HepG2 (cell line): ENCODE data around the gene TMEM171. TPM values are rescaled to one million over a fixed set of nuclear protein-coding genes. Genes with fewer than 3 reads are reported as not detected.

ENCODE experiments used
- ATAC-seq: fragments of 200-7000 bp; cut with Tn5 transposase; 3 replicates; pipeline ENCODE4 v1.9.1; 2020; ENCODE audit warnings: mild to moderate bottlenecking, moderate library complexity
- BruUV-seq: library from RNA; stranded (reverse); fragments of 400-500 nt; replicated peaks from 2 replicates; lab custom pipeline; 2021; lab: Mats Ljungman, UMichigan
- CTCF ChIA-PET: fragments of 300-600 bp; formaldehyde crosslinking; extraction: SDS; loops from one replicate; lab custom pipeline; 2021; ENCODE audit warnings: low total read pairs, inconsistent platforms, low intra/inter-chr PET ratio; lab: Yijun Ruan, JAX
- POLR2A ChIA-PET: fragments of 350-600 bp; sonication (Branson Sonifier 250); formaldehyde crosslinking; loops from one replicate; lab custom pipeline; 2020; ENCODE audit warnings: antibody characterized with exemption, inconsistent platforms; lab: Yijun Ruan, JAX
- DNase-seq: peaks from one replicate; pipeline ENCODE4 v3.0.0-alpha.2; 2015; ENCODE audit warnings: low spot score
- FAIRE-seq: peaks from 3 replicates; lab custom pipeline; 2011; peaks lifted over from hg19 to GRCh38; lab: Jason Lieb, UNC
- H2AFZ ChIP-seq: one replicate; pipeline ENCODE4 v1.6.1; 2011; ENCODE audit warnings: low read length, inconsistent platforms
- H3K27ac ChIP-seq: fragments of 300-600 bp; 3 replicates; pipeline ENCODE4 v1.8.0; 2011; ENCODE audit warnings: mixed run types, mild to moderate bottlenecking, mixed read lengths, low read length, inconsistent platforms; ENCODE audit not compliant: insufficient read depth; ENCODE audit errors: extremely low read length
- H3K27me3 ChIP-seq, 2 experiments: fragments of 200-600 bp in 1 of 2; 2 replicates in 1 of 2; 3 replicates in 1 of 2; pipeline versions ENCODE4 v1.6.0 to v1.8.0; 2011; ENCODE audit warnings: low read length in 2 of 2, mild to moderate bottlenecking in 2 of 2, moderate library complexity in 2 of 2, inconsistent platforms in 1 of 2; ENCODE audit not compliant: insufficient read depth in 2 of 2, control insufficient read depth in 1 of 2
- H3K36me3 ChIP-seq, 2 experiments: fragments of 200-600 bp in 1 of 2; replicated peaks in 1 of 2; 2 replicates in 1 of 2; 3 replicates in 1 of 2; pipeline versions ENCODE4 v1.5.1 to v1.8.0; 2011; ENCODE audit warnings: low read length in 2 of 2, inconsistent platforms in 1 of 2; ENCODE audit not compliant: insufficient read depth in 2 of 2, control insufficient read depth in 1 of 2
- H3K4me1 ChIP-seq: 2 replicates; pipeline ENCODE4 v1.5.1; 2012; ENCODE audit warnings: low read length, inconsistent platforms; ENCODE audit not compliant: insufficient read depth
- H3K4me2 ChIP-seq: 2 replicates; pipeline ENCODE4 v1.6.0; 2011; ENCODE audit warnings: low read depth, low read length, inconsistent platforms
- H3K4me3 ChIP-seq, 3 experiments: fragments of 200-600 bp in 1 of 3; sonication (generic), shearing (Covaris generic) in 1 of 3; replicated peaks in 1 of 3; 2 replicates each; pipeline ENCODE4 v1.5.1; 2011 to 2016; ENCODE audit warnings: low read length in 3 of 3, inconsistent platforms in 2 of 3, low read depth in 2 of 3, mild to moderate bottlenecking in 2 of 3, control low read depth in 1 of 3, mixed read lengths in 1 of 3; ENCODE audit not compliant: insufficient read depth in 1 of 3
- H3K79me2 ChIP-seq: one replicate; pipeline ENCODE4 v1.6.1; 2011; ENCODE audit warnings: low read length, inconsistent platforms; ENCODE audit not compliant: insufficient read depth
- H3K9ac ChIP-seq: 2 replicates; pipeline ENCODE4 v1.6.0; 2011; ENCODE audit warnings: mild to moderate bottlenecking, low read depth, low read length, inconsistent platforms; ENCODE audit not compliant: insufficient read depth
- H3K9me3 ChIP-seq: 2 replicates; pipeline ENCODE4 v1.5.1; 2012; ENCODE audit warnings: mild to moderate bottlenecking, low read length
- H4K20me1 ChIP-seq: 2 replicates; pipeline ENCODE4 v1.6.0; 2011; ENCODE audit warnings: inconsistent platforms, mild to moderate bottlenecking, low read length, moderate library complexity; ENCODE audit not compliant: insufficient read depth
- ASH2L ChIP-seq: fragments of 300-600, 200-600 bp; sonication (generic); IDR thresholded peaks from 2 replicates; pipeline ENCODE4 v1.7.0; 2017; ENCODE audit warnings: low read depth, mild to moderate bottlenecking, moderate library complexity, mixed read lengths, low read length; ENCODE audit not compliant: insufficient read length
- FOXK1 ChIP-seq: sonication (generic); formaldehyde crosslinking; IDR thresholded peaks from 2 replicates; pipeline ENCODE4 v1.4.0; 2020; ENCODE audit warnings: low read depth, missing genetic modification reagents, borderline replicate concordance
- FOXO1 ChIP-seq: sonication (generic); formaldehyde crosslinking; IDR thresholded peaks from 2 replicates; pipeline ENCODE4 v1.4.0; 2020; ENCODE audit warnings: missing genetic modification reagents
- HMGXB3 ChIP-seq: sonication (generic); formaldehyde crosslinking; IDR thresholded peaks from 2 replicates; pipeline ENCODE4 v1.4.0; 2020; ENCODE audit warnings: missing genetic modification reagents, borderline replicate concordance
- ISX ChIP-seq: sonication (generic); formaldehyde crosslinking; conservative IDR thresholded peaks from 2 replicates; pipeline ENCODE4 v1.5.0; 2020; ENCODE audit warnings: missing genetic modification reagents
- KLF15 ChIP-seq: sonication (generic); formaldehyde crosslinking; IDR thresholded peaks from 2 replicates; pipeline ENCODE4 v1.8.1; 2023; ENCODE audit warnings: borderline replicate concordance, mild to moderate bottlenecking, inconsistent platforms, missing genetic modification reagents, mixed read lengths
- NFE2L1 ChIP-seq: sonication (generic); formaldehyde crosslinking; IDR thresholded peaks from 2 replicates; pipeline ENCODE4 v1.4.0; 2020; ENCODE audit warnings: missing genetic modification reagents, mild to moderate bottlenecking, borderline replicate concordance
- ZFAT ChIP-seq: sonication (generic); formaldehyde crosslinking; conservative IDR thresholded peaks from 2 replicates; pipeline ENCODE4 v1.8.1; 2023; ENCODE audit warnings: missing genetic modification reagents, inconsistent platforms
- ZFP36L2 ChIP-seq: sonication (generic); formaldehyde crosslinking; IDR thresholded peaks from 2 replicates; pipeline ENCODE4 v1.4.0; 2020; ENCODE audit warnings: missing genetic modification reagents
- ZNF318 ChIP-seq: sonication (generic); formaldehyde crosslinking; IDR thresholded peaks from 2 replicates; pipeline ENCODE4 v1.4.0; 2020; ENCODE audit warnings: mild to moderate bottlenecking, missing genetic modification reagents
- ZNF670 ChIP-seq: sonication (generic); formaldehyde crosslinking; IDR thresholded peaks from 2 replicates; pipeline ENCODE4 v1.8.0; 2022; ENCODE audit warnings: mild to moderate bottlenecking, missing genetic modification reagents, borderline replicate concordance
- ZNF776 ChIP-seq: sonication (generic); formaldehyde crosslinking; IDR thresholded peaks from 2 replicates; pipeline ENCODE4 v1.4.0; 2020; ENCODE audit warnings: mild to moderate bottlenecking, missing genetic modification reagents
- WGBS: methylation state at CpG from one replicate; pipeline ENCODE4 v1.1.6; 2017; ENCODE audit warnings: low lambda C conversion rate; 5-methylcytosine and 5-hydroxymethylcytosine counted together
- in situ Hi-C: cut with HindIII; loops from 2 replicates; pipeline ENCODE4 v1.10.0; 2017; ENCODE audit warnings: low pct_unique_long_range_greater_than_20kb; ENCODE audit not compliant: extremely low pct_ligation_motif_present
- intact Hi-C: fragments of 100-400 bp; cut with micrococcal nuclease; formaldehyde crosslinking; loops from one replicate; pipeline ENCODE4 v1.10.0; 2022; ENCODE audit not compliant: unreplicated experiment
- polyA plus RNA-seq, 8 experiments: library from polyadenylated mRNA; depleted of rRNA in 3 of 8; stranded (reverse) in 7 of 8; unstranded in 1 of 8; fragments of >200 nt; fragmentation: Illumina TruSeq in 4 of 8; extraction: Trizol in 4 of 8; gene quantifications; 2 replicates each; pipeline versions ENCODE4 v1.2.1 to v1.2.3, GENCODE V29; 2011 to 2016; ENCODE audit warnings: low read depth in 4 of 8, missing spikeins in 1 of 8, mixed read lengths in 1 of 8; ENCODE audit not compliant: insufficient read depth in 1 of 8
- total RNA-seq, 5 experiments: library from RNA; depleted of rRNA; stranded (reverse); fragments of >200 nt; fragmentation: Illumina TruSeq; extraction: Trizol; gene quantifications; 2 replicates each; pipeline ENCODE4 v1.2.3, GENCODE V29; 2016; ENCODE audit warnings: low read depth in 1 of 5

Gene TMEM171
- total and polyA plus RNA-seq, 2 of the 13 experiments (the other 11 are each of a cell fraction or from before 2014, with no cell fraction given): 0.12 TPM; not detected in 1

GRCh38 chr5:73117088-73117740 lies 3.2 kb upstream of the TMEM171 start:
- no peak overlapping the region for H3K9ac ChIP-seq
- BruUV-seq: no TSS peak
- no peak overlapping the region for H3K4me2 ChIP-seq
- H3K4me1 ChIP-seq: peaks cover 6% of the 10 kb centered on the region; the same call in 1 of the 2 replicates
- no peak overlapping the region for H3K27ac ChIP-seq
- no peaks in the 10 kb centered on the region for H3K79me2 ChIP-seq
- H2AFZ ChIP-seq: no peak overlapping the region
- peaks cover 6 to 69% of the 10 kb centered on the region in 2 experiments for H3K27me3 ChIP-seq
- no peaks in the 10 kb centered on the region for H3K36me3 ChIP-seq
- 0% methylated on average over 3 of the region's 3 CpGs for WGBS
- no peak for FAIRE-seq
- no peak for ATAC-seq
- no peaks in the 10 kb centered on the region for H3K9me3 ChIP-seq
- CTCF ChIA-PET: no interaction called here
- in situ Hi-C loops (no loop called here), intact Hi-C loops (no loop called here)
- H3K4me3 ChIP-seq: no peak overlapping the region
- POLR2A ChIA-PET: no interaction called here
- no peaks in the 10 kb centered on the region for H4K20me1 ChIP-seq
- DNase-seq: no peak
- TF ChIP-seq HMGXB3: no peak
- no peak for TF ChIP-seq ZNF670
- no peak for TF ChIP-seq ZFP36L2 (CRISPR knock-in tag)
- no peak for TF ChIP-seq ZNF318 (CRISPR knock-in tag)
- TF ChIP-seq ZFAT: no peak
- TF ChIP-seq NFE2L1: no peak
- no peak for TF ChIP-seq FOXO1
- TF ChIP-seq KLF15 (CRISPR knock-in tag): no peak
- TF ChIP-seq ZNF776: no peak
- no peak for TF ChIP-seq ASH2L
- no peak for TF ChIP-seq ISX (CRISPR knock-in tag)
- no peak for TF ChIP-seq FOXK1
